Metanephros (tissue), 2 donors: ENCODE results near the gene AMN1. TPM values are rescaled to one million over a fixed set of nuclear protein-coding genes. Genes with fewer than 3 reads are reported as not detected.

Experiments used
- small RNA-seq: library from RNA; depleted of rRNA; stranded (forward); fragments of <200 nt; gene quantifications from one replicate; pipeline ENCODE3, GENCODE V24; 2014; ENCODE audit warnings: low replicate concordance
- total RNA-seq: library from RNA; depleted of rRNA; stranded (reverse); fragments of >200 nt; gene quantifications from one replicate; pipeline ENCODE4 v1.2.3, GENCODE V29; 2014

Gene AMN1
- 21.3 TPM for total RNA-seq

DNA sequence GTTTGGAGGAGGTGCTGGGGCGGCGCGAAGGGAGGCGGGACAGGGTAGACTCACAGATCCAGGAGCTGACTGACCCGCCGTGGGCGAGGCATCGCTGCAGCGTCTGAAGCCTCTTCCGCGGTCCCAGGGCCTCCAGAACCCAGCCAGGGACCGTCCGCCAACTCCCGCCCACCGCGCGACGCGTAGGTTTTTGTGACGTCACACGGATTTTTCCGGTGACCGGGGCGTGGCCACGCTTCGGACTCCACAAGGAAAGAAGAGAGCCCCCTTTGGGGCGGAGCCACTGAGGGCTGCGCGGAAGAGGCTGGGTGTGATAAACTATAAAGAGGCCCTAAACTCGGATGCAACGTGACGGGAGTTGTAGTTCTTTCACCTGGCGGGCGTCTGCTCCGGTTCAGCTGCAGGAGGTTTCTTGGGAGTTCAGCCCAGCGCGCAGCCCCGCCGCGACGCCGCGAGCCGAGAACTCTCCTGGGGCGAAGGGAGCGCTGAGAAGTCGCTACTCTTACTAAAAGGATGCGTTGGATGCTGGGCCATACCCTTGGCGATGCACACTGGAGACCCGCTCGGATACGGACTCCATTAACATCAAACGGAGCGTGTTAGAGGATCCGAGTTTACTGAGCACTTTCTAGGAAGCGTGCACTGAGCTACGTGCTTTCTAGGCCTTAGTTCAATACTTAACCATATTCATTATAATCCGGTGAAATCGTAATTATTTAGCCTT is at the start of gene AMN1:
TSS of gene AMN1 (minus strand) at position 105 of the 724 bp plus-strand sequence. CDS start at position 92, 13 bp downstream.

DNA sequence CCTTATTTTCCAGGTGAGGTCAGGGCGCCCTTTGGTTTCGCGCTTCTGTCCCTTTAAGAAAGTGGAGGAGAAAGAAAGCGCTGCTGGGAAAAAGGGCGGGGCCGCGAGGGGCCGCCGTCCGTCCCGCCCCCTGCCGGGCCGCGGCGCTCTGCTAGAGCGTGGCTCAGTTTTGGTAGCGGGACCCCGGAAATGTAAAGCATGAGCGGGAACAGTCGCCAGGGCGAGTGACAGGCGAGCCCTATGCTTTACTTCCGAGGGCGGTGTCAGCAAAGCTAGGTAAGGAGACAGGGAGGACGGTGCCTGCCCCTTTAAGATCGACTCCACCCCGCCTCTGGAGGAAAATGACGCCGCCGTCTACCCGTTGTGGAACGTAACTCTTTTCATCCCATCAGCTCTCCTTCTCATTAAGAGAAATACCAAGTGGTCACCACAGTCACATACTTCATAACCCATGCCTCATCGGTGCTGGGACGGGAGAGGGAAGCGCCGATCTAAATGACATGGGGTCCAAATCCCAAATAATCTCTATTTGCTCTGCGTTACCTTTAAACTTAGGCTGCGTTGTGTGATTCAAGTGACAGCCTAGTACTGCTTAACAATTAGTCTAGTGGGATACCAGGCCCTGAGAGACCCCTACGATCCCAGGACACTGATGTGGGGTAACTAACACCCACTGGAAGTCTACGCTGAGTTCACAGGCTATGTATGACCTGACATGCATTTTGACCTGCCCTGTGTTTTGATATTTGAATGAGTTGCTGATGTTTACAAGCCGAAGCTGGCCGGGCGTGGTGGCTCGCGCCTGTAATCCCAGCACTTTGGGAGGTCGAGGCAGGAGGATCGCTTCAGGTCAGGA is 69.5 kb downstream of the AMN1 start, which contains the start of gene ETFBKMT:
TSS of gene ETFBKMT (plus strand) at position 602 of the 856 bp plus-strand sequence. CDS start 2,266 bp downstream, outside the sequence.

Small RNAs within 50 kb of the gene (small RNA-seq; reads per million reads assigned to genes)
- not detected for gene AC023157.2

Other genes with a start within 250 kb of the AMN1 start
- gene DENND5B, start 137.9 kb downstream of the AMN1 start, total RNA-seq, result 44.0 TPM
- 4.7 TPM for gene ETFBKMT, start 69.3 kb downstream of the AMN1 start, total RNA-seq
- 39.3 TPM for gene RESF1, start 230.4 kb upstream of the AMN1 start, total RNA-seq